Astrocyte of the cerebellum (primary cell): ENCODE measurements around the gene MAP4K5.

Source experiments
- DNase-seq: peaks from one replicate; pipeline ENCODE4 v3.0.0-alpha.2; 2011; ENCODE audit warnings: low read depth
- H3K4me3 ChIP-seq: 2 replicates; pipeline ENCODE4 v1.5.1; 2011; ENCODE audit warnings: mild to moderate bottlenecking, low read depth, low read length, moderate library complexity
- in situ Hi-C: cut with HindIII; loops from 2 replicates; pipeline ENCODE4 v1.10.0; 2017; ENCODE audit warnings: low sequenced_read_pairs
- TF ChIP-seq, protein P1 (sequence below): IDR thresholded peaks from 2 replicates; pipeline ENCODE4 v1.5.1; 2012; ENCODE audit warnings: low read length, low read depth, moderate library complexity, mild to moderate bottlenecking; ENCODE audit errors: missing control alignments

The MAP4K5 gene

DNA sequence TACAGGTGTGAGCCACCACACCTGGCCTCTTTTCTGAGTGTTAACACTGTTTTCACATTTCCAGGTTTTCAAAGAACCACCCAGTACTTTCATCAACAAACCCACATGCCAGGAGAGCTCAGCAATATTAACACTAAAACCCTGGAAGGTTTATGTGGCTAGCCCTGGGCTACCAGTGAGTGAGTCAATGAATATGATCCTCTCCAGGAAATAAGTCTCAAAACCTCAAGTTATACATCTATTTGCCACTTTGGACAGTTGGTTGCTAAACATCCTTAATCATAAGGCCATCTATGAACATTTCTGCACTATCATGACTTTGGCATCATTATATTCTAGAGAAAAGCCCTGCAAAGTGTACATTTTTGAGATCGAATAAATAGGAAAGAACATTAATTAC, 129.4 kb downstream of the MAP4K5 start:
- TF ChIP-seq, protein P1, sequence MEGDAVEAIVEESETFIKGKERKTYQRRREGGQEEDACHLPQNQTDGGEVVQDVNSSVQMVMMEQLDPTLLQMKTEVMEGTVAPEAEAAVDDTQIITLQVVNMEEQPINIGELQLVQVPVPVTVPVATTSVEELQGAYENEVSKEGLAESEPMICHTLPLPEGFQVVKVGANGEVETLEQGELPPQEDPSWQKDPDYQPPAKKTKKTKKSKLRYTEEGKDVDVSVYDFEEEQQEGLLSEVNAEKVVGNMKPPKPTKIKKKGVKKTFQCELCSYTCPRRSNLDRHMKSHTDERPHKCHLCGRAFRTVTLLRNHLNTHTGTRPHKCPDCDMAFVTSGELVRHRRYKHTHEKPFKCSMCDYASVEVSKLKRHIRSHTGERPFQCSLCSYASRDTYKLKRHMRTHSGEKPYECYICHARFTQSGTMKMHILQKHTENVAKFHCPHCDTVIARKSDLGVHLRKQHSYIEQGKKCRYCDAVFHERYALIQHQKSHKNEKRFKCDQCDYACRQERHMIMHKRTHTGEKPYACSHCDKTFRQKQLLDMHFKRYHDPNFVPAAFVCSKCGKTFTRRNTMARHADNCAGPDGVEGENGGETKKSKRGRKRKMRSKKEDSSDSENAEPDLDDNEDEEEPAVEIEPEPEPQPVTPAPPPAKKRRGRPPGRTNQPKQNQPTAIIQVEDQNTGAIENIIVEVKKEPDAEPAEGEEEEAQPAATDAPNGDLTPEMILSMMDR = no peak
- no peak for DNase-seq
- no peak overlapping the region for H3K4me3 ChIP-seq
- in situ Hi-C loops = no loop called here

DNA sequence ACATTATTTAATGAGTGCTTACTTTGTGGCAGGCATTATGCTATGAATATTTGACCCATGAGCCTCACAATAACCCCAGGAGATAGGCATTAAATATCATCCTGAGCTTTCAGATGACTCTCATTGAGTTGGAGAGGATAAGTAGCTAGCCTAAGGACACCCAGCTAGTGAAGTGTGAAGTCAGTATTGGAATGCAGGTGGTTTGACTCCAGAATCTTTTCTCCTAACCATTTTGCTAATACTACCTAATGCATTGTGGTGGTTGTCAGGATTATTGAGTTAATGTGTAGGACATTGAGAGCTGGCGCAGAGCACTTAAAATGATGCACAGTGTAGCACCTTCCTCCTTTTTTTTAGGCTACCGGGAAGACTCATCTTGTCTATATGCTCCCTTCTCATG, 131.9 kb downstream of the MAP4K5 start:
- H3K4me3 ChIP-seq = no peak overlapping the region
- in situ Hi-C loops = no loop called here
- TF ChIP-seq, protein P1 = no peak
- DNase-seq = no peak

DNA sequence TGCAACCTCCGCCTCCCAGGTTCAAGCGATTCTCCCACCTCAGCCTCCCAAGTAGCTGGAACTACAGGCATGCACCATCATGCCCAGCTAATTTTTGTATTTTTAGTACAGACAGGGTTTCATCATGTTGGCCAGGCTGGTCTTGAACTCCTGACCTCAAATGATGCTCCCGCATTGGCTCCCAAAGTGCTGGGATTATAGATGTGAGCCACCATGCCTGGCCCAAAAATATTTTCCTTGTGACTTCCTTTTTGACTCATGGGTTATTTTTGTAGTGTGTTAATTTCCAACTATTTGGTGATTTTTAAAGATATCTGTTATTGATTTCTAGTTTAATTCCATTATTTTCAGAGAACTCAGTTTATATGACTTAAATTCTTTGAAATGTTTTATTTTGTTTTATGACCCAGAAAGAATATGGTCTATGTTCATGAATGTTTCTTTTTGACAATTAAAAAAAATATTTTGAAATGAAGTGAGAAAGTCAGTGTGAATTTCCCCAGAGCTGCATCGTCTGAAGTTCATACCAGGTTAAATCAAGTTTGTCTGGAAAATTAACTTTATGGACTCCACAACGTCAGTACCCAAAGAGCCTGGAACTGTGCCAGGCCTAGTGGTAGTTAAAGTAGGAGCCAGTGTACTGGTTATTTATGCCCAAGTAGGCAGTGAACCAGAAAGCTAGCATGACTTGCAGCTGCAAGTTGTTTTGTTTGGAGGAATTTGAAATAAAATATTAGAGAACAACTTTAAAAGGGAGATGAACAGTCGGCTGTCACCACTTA, 132.9 kb downstream of the MAP4K5 start:
- DNase-seq = no peak
- H3K4me3 ChIP-seq = no peak overlapping the region
- in situ Hi-C loops = no loop called here
- TF ChIP-seq, protein P1 = peak; percentile 6

DNA sequence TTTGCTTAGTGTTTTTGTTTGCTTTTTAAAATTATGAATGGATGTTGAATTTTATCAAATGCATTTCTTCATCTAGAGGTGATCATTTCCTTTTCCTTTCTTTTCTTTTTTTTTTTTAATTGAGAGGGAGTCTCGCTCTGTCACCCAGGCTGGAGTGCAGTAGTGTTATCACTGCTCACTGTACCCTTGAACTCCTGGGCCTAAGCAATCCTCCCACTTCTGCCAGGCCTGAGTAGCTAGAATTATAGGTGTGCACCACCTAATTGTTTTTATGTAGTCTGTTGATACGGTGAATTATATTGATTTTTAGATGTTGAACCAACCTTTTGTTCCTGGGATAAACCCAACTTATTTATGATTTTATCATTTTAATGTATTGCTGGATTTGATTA, 134.2 kb downstream of the MAP4K5 start:
- in situ Hi-C loops = no loop called here
- TF ChIP-seq, protein P1 = no peak
- H3K4me3 ChIP-seq = no peak overlapping the region
- DNase-seq = no peak

DNA sequence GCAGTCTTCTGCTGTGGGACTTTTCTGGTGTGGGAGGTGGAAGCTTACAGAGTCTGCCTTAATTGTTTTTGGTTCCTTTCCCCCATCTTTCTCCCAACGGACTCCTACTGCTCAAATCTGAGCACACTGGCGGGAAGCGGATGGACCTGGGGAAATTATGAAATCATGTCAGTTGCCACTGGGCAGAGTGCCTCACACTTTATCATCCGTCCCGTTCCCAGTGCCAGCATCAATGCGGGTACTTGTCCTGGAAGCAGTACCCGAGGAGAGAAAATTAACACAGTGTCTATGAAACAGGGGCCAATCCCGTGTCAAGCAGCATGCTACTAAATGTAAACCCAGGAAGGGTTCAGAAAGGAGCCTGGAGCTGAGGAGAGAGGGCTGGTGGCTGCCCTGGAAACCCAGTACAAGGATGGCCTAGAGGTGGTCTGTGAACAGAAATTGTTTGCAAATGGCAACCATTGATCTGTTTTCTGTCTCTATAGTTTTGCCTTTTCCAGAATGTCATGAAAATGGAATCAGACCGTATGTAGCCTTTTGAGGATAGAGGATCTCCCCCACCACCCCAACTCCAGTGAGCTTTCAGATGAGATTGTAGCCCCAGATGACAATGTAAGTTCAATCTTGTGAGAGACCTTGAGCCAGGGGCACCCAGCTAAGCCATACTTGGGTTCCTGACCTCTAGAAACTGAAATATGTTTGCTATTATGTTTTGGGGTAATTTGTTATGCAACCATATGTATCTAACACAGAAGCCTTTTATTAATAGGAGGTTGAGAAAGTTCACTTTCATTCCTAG, 134.8 kb downstream of the MAP4K5 start:
- H3K4me3 ChIP-seq = peak overlapping the region; percentile 65
- TF ChIP-seq, protein P1 = no peak
- in situ Hi-C loops = no loop called here
- DNase-seq = no peak

DNA sequence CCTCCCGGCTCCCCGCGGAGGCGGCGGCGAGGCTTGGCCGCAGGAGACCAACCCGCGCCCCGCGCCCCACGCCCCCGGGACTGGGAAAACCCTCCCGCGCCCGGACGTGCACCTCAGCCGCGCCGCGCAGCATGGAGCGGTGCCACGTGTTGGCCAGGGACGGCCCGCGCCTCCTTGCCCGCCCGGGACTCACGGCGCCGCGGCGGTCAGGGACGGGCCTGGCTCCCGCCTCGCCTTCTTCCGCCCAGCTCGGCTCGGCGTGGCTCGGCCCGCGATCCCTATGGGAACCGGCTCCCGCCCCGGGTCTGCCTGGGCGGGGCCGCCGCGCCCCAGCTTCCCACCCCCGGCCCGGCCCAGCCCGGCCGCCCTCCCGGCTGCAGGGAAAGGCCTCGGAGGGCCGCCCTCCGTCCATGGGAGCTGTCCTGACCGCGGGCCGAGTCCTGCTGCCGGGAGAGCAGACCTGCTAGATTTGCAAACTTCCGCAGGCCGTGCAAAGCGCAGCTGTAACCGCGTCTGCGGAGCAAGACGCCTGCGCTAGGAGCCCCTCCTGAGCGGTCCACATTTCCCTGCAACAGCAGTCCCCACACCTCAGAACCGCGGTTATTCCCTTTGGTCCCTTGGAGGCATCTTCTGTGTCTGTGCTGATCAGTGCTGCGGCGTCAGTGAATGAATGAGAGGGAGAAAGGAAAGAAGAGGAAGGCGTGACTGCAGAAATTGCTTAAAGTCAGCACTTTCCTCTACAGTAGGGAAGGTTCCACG, 135.6 kb downstream of the MAP4K5 start, which contains the start of gene CDKL1:
CDKL1 (minus strand) TSS at position 251 of the 759 bp plus-strand sequence. CDS start 1,013 bp downstream, outside the sequence.
- DNase-seq = no peak
- in situ Hi-C loops = no loop called here
- TF ChIP-seq, protein P1 = no peak
- peak within 1 kb of the TSS; percentile 65 for H3K4me3 ChIP-seq
